Right lobe of liver (tissue), 6 donors: ENCODE data around the gene KMT5B. TPM values are rescaled to one million over a fixed set of nuclear protein-coding genes. Genes with fewer than 3 reads are reported as not detected.

Experiments used
- ATAC-seq, 4 donors: fragments of 200-7000 bp; cut with Tn5 transposase; one replicate each; pipeline ENCODE4 v1.9.1; 2020; ENCODE audit warnings: mild to moderate bottlenecking in 4 of 4, moderate library complexity in 4 of 4
- DNase-seq, 3 donors: peaks; one replicate each; pipeline ENCODE4 v3.0.0-alpha.2; 2020
- H3K27ac ChIP-seq, 3 donors: fragments of 200-600 bp; one replicate each; pipeline ENCODE4 v1.8.0; 2022
- H3K27me3 ChIP-seq, 2 donors: fragments of 200-600 bp; one replicate each; pipeline ENCODE4 v1.8.0; 2022
- H3K36me3 ChIP-seq, 4 donors: fragments of 200-600 bp; sonication (generic) in 1 of 4; one replicate each; pipeline versions ENCODE4 v1.5.1 to v1.8.0; 2017 to 2022; ENCODE audit warnings: control low read depth in 1 of 4
- H3K4me1 ChIP-seq, 4 donors: fragments of 200-600 bp; sonication (generic) in 1 of 4; one replicate each; pipeline versions ENCODE4 v1.5.1 to v1.8.0; 2017 to 2022; ENCODE audit warnings: control low read depth in 1 of 4
- H3K4me3 ChIP-seq, 3 donors: fragments of 200-600 bp; one replicate each; pipeline ENCODE4 v1.8.0; 2022
- H3K9me3 ChIP-seq, 4 donors: fragments of 200-600 bp; sonication (generic) in 1 of 4; one replicate each; pipeline versions ENCODE4 v1.5.1 to v1.8.0; 2017 to 2022; ENCODE audit warnings: control low read depth in 1 of 4
- CTCF ChIP-seq, 4 donors: fragments of 200-600 bp in 3 of 4; fragments of 450-650 bp in 1 of 4; IDR thresholded peaks; one replicate each; pipeline versions ENCODE4 v1.5.1 to v1.8.0; 2016 to 2022; ENCODE audit warnings: antibody characterized with exemption in 4 of 4, mild to moderate bottlenecking in 2 of 4
- POLR2A ChIP-seq: fragments of 450-650 bp; IDR thresholded peaks from one replicate; pipeline ENCODE4 v1.6.1; 2017; ENCODE audit warnings: antibody characterized with exemption, mild to moderate bottlenecking
- WGBS: methylation state at CpG from one replicate; pipeline ENCODE4 v1.1.6; 2018; ENCODE audit warnings: low coverage, low lambda C conversion rate; ENCODE audit not compliant: insufficient coverage; ENCODE audit errors: missing lambda C conversion rate; 5-methylcytosine and 5-hydroxymethylcytosine counted together
- intact Hi-C, 2 donors: fragments of 100-400 bp; cut with DNase I; formaldehyde crosslinking; loops; one replicate each; pipeline versions ENCODE4 v1.11.2 to v1.14.1; 2022
- total RNA-seq, 6 experiments: library from RNA; depleted of rRNA in 2 of 6; stranded (reverse); fragments of >200 nt in 2 of 6; fragmentation: NEBNext Ultra II Directional in 3 of 6; extraction: Animal tissue kit (Norgen Biotek cat#: 25700) in 3 of 6; gene quantifications; one replicate each; pipeline versions ENCODE4 v1.1.0 to v1.2.4, GENCODE V29; 2016 to 2023
- donor health status: DM: no; HTN: yes; CAD: no.
- donor health status: DM: no; HTN: no; CAD: no.
- donor health status: DM: no; HTN: no; CAD: no.
- donor health status: DM: no; HTN: yes; CAD: no.
- donor health status: DM: no; HTN: yes; CAD: no.

Gene KMT5B
- total RNA-seq, 6 experiments from 2014 or later, result 14.3 to 25.9 (median 17.6) TPM

GRCh38 chr11:68189082-68189481 lies 24.0 kb downstream of the KMT5B start:
- Histone ChIP-seq H3K27me3 (no peaks in the 10 kb centered on the region), H3K9me3 (no peaks in the 10 kb centered on the region), H3K36me3 (peaks cover 0 to 18% (median 2%) of the 10 kb centered on the region in 4 donors), H3K27ac (no peak overlapping the region), H3K4me3 (no peak overlapping the region), H3K4me1 (peaks cover 0 to 19% (median 3%) of the 10 kb centered on the region in 4 donors)
- no peak for DNase-seq
- no peak for ATAC-seq
- 63% methylated on average over 3 of the region's 3 CpGs for WGBS
- intact Hi-C loops, result no loop called here
- TF ChIP-seq CTCF (IDR thresholded peaks at IDR 0.05) (no peak), POLR2A (no peak)

GRCh38 chr11:68186061-68186460 lies 27.0 kb downstream of the KMT5B start:
- Histone ChIP-seq H3K9me3 (no peaks in the 10 kb centered on the region), H3K36me3 (peaks cover 0 to 27% (median 4%) of the 10 kb centered on the region in 4 donors), H3K4me1 (peaks cover 0 to 9% (median 3%) of the 10 kb centered on the region in 4 donors), H3K27ac (no peak overlapping the region), H3K4me3 (no peak overlapping the region), H3K27me3 (no peaks in the 10 kb centered on the region)
- ATAC-seq (no peak), DNase-seq (no peak)
- TF ChIP-seq CTCF (IDR thresholded peaks at IDR 0.05), result no peak
- no peak for TF ChIP-seq POLR2A
- WGBS, result 84% methylated on average over 6 of the region's 6 CpGs
- intact Hi-C loops, result no loop called here

GRCh38 chr11:68181719-68182451 lies 31.2 kb downstream of the KMT5B start:
- Histone ChIP-seq H3K27ac (no peak overlapping the region), H3K36me3 (peaks cover 0 to 37% (median 7%) of the 10 kb centered on the region in 4 donors), H3K4me3 (no peak overlapping the region), H3K9me3 (no peaks in the 10 kb centered on the region), H3K4me1 (peaks cover 0 to 5% (median 2%) of the 10 kb centered on the region in 4 donors), H3K27me3 (no peaks in the 10 kb centered on the region)
- TF ChIP-seq CTCF (IDR thresholded peaks at IDR 0.05), result no peak
- no peak for TF ChIP-seq POLR2A
- 92% methylated on average over 7 of the region's 7 CpGs for WGBS
- intact Hi-C loops, result no loop called here
- DNase-seq (no peak), ATAC-seq (no peak)

GRCh38 chr11:68179847-68180246 lies 33.2 kb downstream of the KMT5B start:
- Histone ChIP-seq H3K36me3 (peaks cover 0 to 40% (median 8%) of the 10 kb centered on the region in 4 donors), H3K27ac (no peak overlapping the region), H3K9me3 (no peaks in the 10 kb centered on the region), H3K4me1 (no peaks in the 10 kb centered on the region), H3K4me3 (no peak overlapping the region), H3K27me3 (no peaks in the 10 kb centered on the region)
- TF ChIP-seq CTCF (IDR thresholded peaks at IDR 0.05) (no peak), POLR2A (no peak)
- WGBS, result 94% methylated on average over 2 of the region's 2 CpGs
- DNase-seq (no peak), ATAC-seq (no peak)
- intact Hi-C loops, result no loop called here
